Liver (tissue), 3 donors: ENCODE results near the gene BSN.

Source experiments
- EGR1 ChIP-seq, 2 donors: IDR thresholded peaks; 2 replicates each; pipeline ENCODE4 v1.6.1; 2016 to 2018; ENCODE audit warnings: antibody characterized with exemption in 2 of 2, low read depth in 2 of 2
- FOXA2 ChIP-seq: IDR thresholded peaks from 2 replicates; pipeline ENCODE4 v1.6.1; 2016; ENCODE audit warnings: antibody characterized with exemption
- GABPA ChIP-seq, 2 donors: IDR thresholded peaks in 1 of 2; conservative IDR thresholded peaks in 1 of 2; 2 replicates each; pipeline ENCODE4 v1.6.1; 2016; ENCODE audit warnings: antibody characterized with exemption in 2 of 2, mild to moderate bottlenecking in 1 of 2, moderate library complexity in 1 of 2
- HNF4G ChIP-seq: IDR thresholded peaks from 2 replicates; pipeline ENCODE4 v1.6.1; 2016; ENCODE audit warnings: antibody characterized with exemption
- JUND ChIP-seq, 2 donors: IDR thresholded peaks; 2 replicates each; pipeline ENCODE4 v1.6.1; 2016; ENCODE audit warnings: antibody characterized with exemption in 2 of 2
- MAX ChIP-seq: IDR thresholded peaks from 2 replicates; pipeline ENCODE4 v1.6.1; 2016; ENCODE audit warnings: antibody characterized with exemption
- RAD21 ChIP-seq, 2 donors: IDR thresholded peaks; 2 replicates each; pipeline ENCODE4 v1.6.1; 2016; ENCODE audit warnings: antibody characterized with exemption in 2 of 2, mild to moderate bottlenecking in 2 of 2
- REST ChIP-seq: IDR thresholded peaks from 2 replicates; pipeline ENCODE4 v1.6.1; 2016; ENCODE audit warnings: antibody characterized with exemption, mild to moderate bottlenecking
- SP1 ChIP-seq: IDR thresholded peaks from 2 replicates; pipeline ENCODE4 v1.6.1; 2018; ENCODE audit warnings: antibody characterized with exemption, mild to moderate bottlenecking
- TAF1 ChIP-seq: conservative IDR thresholded peaks from 2 replicates; pipeline ENCODE4 v1.6.1; 2016; ENCODE audit warnings: antibody characterized with exemption, mild to moderate bottlenecking
- YY1 ChIP-seq: IDR thresholded peaks from 2 replicates; pipeline ENCODE4 v1.6.1; 2016; ENCODE audit warnings: antibody characterized with exemption, mild to moderate bottlenecking
- ZBTB33 ChIP-seq: IDR thresholded peaks from 2 replicates; pipeline ENCODE4 v1.6.1; 2016; ENCODE audit warnings: antibody characterized with exemption
- TF ChIP-seq, protein P1 (sequence below): IDR thresholded peaks from 2 replicates; pipeline ENCODE4 v1.6.1; 2016; ENCODE audit warnings: antibody characterized with exemption
- TF ChIP-seq, protein P2 (sequence below): fragments of 150-350 bp; IDR thresholded peaks from 2 replicates; pipeline ENCODE4 v1.5.1; 2017; ENCODE audit warnings: improper control_type of control experiment, low read depth, low read length; ENCODE audit not compliant: missing input control
- donor health status: healthy.
- donor health status: healthy.

DNA sequence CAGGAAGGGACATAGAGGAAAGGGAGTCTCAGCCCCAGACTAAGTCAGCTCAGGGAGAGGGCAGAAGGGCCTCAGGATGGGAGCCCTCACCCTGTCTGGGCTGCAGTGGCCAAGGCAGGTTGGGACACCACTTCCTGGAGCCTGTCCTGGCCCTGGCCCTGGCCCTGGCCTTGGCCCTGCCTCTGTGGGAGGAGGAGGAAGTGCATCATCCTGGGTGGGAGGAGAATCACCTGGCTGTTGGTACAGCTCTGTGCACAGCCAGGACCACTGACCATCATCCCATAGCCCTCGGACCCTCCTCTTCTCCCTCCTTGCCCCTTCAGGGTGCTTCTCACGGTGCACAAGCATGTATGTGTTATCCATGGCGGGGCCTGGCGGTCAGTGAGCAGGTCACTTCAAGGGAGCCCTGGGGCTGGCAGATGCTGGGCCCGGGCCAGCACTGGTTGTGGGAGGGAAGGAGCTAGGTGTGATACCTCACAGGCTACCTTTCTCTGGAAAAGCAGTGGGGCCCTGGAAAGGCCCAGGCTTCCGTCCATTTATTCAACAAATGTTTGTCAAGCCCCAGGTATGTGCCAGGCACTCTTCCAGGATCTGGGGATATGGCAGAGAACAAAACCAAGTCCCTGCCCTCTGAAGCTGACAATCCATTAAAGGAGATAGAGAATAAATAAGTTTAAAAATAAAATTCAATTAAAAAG is 111.7 kb downstream of the BSN start:
- TF ChIP-seq YY1: no peak
- TF ChIP-seq, protein P1, sequence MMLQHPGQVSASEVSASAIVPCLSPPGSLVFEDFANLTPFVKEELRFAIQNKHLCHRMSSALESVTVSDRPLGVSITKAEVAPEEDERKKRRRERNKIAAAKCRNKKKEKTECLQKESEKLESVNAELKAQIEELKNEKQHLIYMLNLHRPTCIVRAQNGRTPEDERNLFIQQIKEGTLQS: no peak
- TF ChIP-seq, protein P2, sequence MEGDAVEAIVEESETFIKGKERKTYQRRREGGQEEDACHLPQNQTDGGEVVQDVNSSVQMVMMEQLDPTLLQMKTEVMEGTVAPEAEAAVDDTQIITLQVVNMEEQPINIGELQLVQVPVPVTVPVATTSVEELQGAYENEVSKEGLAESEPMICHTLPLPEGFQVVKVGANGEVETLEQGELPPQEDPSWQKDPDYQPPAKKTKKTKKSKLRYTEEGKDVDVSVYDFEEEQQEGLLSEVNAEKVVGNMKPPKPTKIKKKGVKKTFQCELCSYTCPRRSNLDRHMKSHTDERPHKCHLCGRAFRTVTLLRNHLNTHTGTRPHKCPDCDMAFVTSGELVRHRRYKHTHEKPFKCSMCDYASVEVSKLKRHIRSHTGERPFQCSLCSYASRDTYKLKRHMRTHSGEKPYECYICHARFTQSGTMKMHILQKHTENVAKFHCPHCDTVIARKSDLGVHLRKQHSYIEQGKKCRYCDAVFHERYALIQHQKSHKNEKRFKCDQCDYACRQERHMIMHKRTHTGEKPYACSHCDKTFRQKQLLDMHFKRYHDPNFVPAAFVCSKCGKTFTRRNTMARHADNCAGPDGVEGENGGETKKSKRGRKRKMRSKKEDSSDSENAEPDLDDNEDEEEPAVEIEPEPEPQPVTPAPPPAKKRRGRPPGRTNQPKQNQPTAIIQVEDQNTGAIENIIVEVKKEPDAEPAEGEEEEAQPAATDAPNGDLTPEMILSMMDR: no peak
- peak in 1 of 2 donors; percentile 52 for TF ChIP-seq RAD21 (IDR thresholded peaks at IDR 0.05)
- TF ChIP-seq MAX: no peak
- TF ChIP-seq FOXA2: peak; percentile 19
- no peak for TF ChIP-seq TAF1
- peak; percentile 15 to 29 for TF ChIP-seq EGR1 (IDR thresholded peaks at IDR 0.05; ENCODE audit: low read depth in 2 of 2)
- peak; percentile 51 for TF ChIP-seq SP1
- peak in 1 of 2 donors; percentile 73 for TF ChIP-seq GABPA (IDR thresholded peaks at IDR 0.05 in 1 of 2, conservative IDR thresholded peaks at IDR 0.05 in 1 of 2)
- peak; percentile 66 for TF ChIP-seq REST
- no peak for TF ChIP-seq HNF4G
- no peak for TF ChIP-seq ZBTB33
- TF ChIP-seq JUND (IDR thresholded peaks at IDR 0.05): no peak
